AG10803 (cell line): ENCODE results near the gene AGAP1.

Experiments
- DNase-seq: peaks from one replicate; pipeline ENCODE4 v3.0.0; 2010; ENCODE audit warnings: low read depth
- H3K4me3 ChIP-seq: 2 replicates; pipeline ENCODE4 v1.5.1; 2011; ENCODE audit warnings: mild to moderate bottlenecking, low read length, control low read depth
- TF ChIP-seq, protein P1 (sequence below): conservative IDR thresholded peaks from 2 replicates; pipeline ENCODE4 v1.5.1; 2011; ENCODE audit warnings: mild to moderate bottlenecking, low read length, control low read depth, inconsistent platforms

Gene AGAP1

DNA sequence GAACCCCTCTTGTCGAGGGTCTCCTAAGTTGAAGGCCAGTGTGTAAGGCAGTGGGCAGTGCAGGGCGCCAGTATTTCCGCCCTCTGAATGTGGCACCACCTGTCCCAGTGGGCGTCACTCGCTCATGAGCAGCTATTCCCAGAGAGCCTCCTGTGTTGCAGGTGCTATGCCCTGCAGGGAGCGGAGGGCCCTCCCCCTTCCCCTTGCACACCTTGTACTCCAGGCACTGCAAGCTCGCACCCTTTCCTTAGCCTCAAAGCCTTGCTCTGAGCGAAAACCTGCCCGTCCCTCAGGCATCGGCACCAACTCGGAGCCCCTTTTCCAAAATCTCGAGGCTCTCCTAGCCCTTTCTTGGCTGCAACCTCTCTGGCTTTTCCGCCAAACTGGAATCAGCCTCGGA, 282.7 kb downstream of the AGAP1 start:
- TF ChIP-seq, protein P1, sequence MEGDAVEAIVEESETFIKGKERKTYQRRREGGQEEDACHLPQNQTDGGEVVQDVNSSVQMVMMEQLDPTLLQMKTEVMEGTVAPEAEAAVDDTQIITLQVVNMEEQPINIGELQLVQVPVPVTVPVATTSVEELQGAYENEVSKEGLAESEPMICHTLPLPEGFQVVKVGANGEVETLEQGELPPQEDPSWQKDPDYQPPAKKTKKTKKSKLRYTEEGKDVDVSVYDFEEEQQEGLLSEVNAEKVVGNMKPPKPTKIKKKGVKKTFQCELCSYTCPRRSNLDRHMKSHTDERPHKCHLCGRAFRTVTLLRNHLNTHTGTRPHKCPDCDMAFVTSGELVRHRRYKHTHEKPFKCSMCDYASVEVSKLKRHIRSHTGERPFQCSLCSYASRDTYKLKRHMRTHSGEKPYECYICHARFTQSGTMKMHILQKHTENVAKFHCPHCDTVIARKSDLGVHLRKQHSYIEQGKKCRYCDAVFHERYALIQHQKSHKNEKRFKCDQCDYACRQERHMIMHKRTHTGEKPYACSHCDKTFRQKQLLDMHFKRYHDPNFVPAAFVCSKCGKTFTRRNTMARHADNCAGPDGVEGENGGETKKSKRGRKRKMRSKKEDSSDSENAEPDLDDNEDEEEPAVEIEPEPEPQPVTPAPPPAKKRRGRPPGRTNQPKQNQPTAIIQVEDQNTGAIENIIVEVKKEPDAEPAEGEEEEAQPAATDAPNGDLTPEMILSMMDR = no peak
- no peak overlapping the region for H3K4me3 ChIP-seq

DNA sequence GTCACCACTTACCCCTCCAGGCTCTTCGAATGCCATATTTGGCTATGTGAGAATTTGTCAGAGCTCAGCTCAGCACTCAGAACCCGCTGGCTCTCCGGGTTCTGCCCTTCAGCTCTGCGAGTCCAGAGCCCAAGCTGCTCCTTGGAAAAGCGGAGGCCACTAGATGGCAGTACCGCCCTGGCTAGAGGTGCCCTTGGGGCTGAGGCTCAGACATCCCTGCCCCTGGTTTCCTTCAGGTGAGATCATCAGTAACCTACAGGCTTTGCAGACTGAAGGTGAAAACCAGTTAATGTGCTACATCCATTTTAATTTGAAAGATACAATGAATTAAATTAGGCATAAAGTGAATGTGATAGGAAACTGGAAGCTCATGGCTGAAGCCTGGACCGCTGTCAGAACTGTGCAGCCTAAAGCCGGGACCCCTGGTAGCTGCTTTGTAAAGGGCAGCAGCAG, 285.6 kb downstream of the AGAP1 start:
- TF ChIP-seq, protein P1 = peak; percentile 95
- H3K4me3 ChIP-seq = no peak overlapping the region
- peak; percentile 58 for DNase-seq

More for the DNA sequence above, 282.7 kb downstream of the AGAP1 start:
- DNase-seq = no peak

DNA sequence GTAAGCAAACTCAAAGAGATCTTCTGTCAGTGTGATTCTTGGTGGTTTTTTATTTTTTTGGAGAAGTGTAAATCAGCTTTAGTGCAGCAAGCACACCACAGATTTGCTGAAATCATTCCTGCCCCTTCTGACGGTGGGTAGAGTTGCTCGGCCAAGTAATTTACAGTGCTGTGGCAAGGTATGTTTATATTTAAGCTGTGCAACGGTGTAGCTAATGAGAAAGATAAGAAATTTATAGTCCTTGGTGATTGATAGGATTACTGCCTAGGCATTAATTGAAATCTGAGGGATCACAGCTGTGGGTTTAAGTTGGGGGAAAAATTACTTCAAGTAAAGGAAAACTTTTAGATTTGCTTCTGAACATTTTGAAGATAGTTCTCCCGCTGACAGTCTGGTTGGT, 286.6 kb downstream of the AGAP1 start:
- no peak for DNase-seq
- no peak overlapping the region for H3K4me3 ChIP-seq
- TF ChIP-seq, protein P1 = no peak

DNA sequence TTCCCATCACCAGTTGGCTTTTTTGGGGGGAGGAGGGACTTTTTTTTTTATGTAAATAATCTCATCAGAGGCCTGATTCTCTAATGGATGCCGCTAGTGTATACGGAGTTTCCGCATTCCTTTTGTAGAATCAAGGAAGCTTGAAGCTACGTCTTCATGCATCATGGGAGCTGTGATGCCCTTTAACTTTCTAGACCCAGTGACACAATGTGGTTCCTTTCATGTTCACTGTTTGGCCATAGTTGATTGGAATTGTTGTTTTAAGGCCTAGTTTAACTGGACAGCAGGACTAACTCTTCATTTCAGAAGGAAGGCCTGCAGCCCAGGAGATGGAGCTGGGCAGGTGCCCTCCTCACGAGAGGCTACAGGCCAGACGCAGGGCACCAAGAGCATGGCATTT, 287.9 kb downstream of the AGAP1 start:
- TF ChIP-seq, protein P1 = no peak
- DNase-seq = no peak

DNA sequence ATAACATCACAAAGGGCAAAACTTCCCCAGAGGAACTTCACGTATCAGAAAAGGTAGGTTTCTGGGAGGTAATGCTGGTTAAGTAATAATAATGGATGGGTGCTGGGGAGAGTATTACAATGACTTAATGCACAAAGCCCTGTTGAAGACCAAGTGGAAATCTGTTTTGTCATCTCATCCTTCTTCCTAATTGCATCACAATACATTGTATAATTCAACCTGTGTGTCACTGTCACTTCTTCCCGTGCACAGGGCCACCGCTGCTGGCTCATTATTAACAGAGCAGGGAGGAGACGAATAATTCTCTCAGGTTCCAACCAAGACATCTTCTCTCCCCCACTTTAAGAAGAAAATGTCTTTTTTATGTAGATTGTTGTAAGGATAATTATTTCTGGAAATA, 290.9 kb downstream of the AGAP1 start:
- no peak for DNase-seq
- TF ChIP-seq, protein P1 = no peak
- H3K4me3 ChIP-seq = no peak overlapping the region

More for the DNA sequence above, 287.9 kb downstream of the AGAP1 start:
- no peak overlapping the region for H3K4me3 ChIP-seq

DNA sequence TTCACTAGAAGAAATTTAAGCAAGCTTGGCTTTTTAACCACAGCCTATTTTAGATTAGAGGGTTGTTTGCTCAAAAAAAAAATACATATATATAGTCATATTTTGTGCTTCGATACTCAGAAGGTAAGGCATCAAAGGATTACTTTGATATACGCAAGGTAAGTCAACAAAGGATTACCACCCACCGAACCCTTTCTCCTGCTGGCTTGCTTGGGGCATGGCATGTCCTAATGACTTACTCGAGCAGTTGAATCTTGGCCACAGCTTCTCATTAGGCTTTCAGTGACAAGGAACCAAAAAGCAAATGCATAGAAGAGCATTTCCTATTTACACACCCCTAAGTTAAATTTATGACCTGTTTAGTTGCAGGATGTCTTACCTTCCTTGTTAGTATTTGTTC, 295.7 kb downstream of the AGAP1 start:
- DNase-seq = no peak
- TF ChIP-seq, protein P1 = no peak
- no peak overlapping the region for H3K4me3 ChIP-seq

DNA sequence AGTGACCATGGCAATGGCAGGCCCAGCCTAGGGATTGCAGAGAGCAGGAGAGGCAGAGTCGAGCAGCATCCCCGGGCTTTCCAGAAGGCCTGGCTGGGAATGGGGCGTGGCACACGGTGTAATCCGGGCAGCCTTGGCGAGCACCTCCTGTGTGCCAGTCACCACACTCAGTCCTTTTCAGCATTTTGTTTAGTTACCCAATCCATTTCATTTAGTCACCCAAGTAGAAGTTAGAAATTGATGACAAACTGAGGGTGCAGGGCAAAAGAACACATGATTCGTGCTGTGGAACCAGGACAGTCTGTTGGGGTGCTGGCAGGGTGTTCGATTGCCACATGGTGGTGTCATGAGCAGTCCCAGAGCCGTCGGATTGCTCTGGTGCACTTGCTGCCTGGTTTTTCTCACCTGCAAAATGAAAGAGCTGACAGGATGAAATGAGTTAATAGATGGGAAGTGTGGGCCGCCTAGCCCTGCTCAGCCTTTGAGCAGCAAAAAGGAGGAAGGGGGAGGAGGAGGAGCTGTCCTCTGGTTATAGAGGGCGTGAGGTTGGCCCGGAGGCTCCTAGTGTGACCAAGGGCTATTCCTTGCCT, 299.4 kb downstream of the AGAP1 start:
- H3K4me3 ChIP-seq = no peak overlapping the region
- TF ChIP-seq, protein P1 = peak; percentile 31
- peak; percentile 25 for DNase-seq
